ENCODE data around the gene MAST4. TPM values are rescaled to one million over a fixed set of nuclear protein-coding genes. Genes with fewer than 3 reads are reported as not detected.

MAST4 gene
- total RNA-seq, 1 donor from 2014 or later, result 114 TPM

DNA sequence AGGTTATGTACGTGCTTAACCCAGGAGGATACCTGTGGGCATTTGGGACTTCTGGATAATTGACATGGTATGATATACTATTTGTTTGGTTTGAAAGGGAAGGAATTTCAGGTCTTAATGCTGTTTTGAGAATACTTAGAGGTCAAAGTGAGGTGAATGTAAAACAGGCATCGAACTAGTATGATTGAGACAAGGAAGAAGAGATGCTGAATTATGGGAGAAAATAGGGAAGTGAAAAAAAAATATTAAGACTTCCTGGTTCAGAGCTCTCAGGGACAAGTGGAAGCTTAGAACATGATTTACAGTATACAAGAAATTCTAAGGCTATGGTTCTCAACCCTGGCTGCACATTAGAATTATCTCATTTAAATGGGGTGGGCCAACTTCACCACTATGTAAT lies 485.1 kb downstream of the MAST4 start:
- DNase-seq (ENCODE audit: low spot score), result no peak

- DNase-seq (ENCODE audit: low spot score), result no peak
Measured at GRCh38 chr5:67082941-67083340, 486.7 kb downstream of the MAST4 start.

DNA sequence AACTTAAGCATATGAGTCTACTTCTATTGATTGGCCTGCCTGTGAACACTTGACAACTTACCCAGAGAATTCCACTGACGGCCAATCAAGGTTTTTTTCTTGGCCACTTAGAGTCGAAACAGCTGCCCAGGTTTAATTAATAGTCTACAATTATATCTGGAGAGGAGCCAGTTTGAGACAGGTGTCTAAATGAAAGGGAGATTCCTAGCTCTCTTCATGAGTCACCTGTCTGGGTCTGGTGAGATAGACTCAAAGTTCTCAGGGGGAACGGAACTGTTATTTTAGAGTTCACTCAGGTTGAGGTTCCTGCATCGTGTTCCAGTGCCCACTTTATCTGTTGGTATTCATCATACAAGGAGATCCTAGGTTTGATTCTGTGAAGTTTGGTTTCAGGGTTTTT lies 489.4 kb downstream of the MAST4 start:
- no peak for DNase-seq (ENCODE audit: low spot score)

GRCh38 chr5:67089200-67089725 lies 493.1 kb downstream of the MAST4 start:
- DNase-seq (ENCODE audit: low spot score), result no peak

GRCh38 chr5:67090040-67090439 lies 493.8 kb downstream of the MAST4 start:
- no peak for DNase-seq (ENCODE audit: low spot score)

- no peak for DNase-seq (ENCODE audit: low spot score)
Measured at GRCh38 chr5:67090593-67090992, 494.4 kb downstream of the MAST4 start.

DNA sequence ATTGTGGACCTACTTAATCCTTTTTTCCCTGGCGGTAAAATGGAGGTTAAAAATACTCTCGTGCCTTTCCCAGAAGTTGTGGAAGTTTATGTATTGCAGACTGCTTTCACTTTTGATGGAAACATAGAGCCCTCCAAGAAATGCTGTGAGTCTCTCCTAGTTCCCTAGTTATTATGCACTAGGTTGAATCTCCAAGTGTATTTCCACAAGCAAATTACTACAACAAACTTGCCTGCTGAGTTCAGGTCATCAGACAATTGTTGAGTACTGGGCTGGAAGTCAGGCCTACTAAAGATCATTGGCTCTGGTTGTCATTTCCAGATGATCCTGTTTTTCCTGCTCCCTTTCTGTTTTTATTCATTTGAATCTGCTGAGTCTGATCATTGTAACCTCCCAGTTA lies 496.3 kb downstream of the MAST4 start:
- no peak for DNase-seq (ENCODE audit: low spot score)

DNA sequence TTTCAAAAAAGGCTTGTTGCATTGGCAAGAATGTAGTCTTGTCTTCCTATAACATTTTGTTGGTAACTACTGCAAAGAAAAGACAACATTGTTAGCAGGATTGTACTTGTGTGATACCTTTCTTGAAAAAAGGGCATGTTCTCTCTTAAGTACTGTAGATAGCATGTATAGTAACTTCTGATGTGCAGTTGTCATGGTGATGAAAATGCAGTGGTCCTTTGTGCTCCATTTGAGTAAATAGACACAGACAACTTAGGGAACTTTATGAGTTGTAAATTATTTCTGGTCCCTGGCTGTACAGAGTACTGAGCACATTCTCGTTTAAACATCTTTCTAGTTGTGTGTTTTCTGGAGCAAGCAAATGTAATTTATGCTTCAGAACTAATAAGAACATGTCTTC lies 497.1 kb downstream of the MAST4 start:
- DNase-seq (ENCODE audit: low spot score), result no peak

DNA sequence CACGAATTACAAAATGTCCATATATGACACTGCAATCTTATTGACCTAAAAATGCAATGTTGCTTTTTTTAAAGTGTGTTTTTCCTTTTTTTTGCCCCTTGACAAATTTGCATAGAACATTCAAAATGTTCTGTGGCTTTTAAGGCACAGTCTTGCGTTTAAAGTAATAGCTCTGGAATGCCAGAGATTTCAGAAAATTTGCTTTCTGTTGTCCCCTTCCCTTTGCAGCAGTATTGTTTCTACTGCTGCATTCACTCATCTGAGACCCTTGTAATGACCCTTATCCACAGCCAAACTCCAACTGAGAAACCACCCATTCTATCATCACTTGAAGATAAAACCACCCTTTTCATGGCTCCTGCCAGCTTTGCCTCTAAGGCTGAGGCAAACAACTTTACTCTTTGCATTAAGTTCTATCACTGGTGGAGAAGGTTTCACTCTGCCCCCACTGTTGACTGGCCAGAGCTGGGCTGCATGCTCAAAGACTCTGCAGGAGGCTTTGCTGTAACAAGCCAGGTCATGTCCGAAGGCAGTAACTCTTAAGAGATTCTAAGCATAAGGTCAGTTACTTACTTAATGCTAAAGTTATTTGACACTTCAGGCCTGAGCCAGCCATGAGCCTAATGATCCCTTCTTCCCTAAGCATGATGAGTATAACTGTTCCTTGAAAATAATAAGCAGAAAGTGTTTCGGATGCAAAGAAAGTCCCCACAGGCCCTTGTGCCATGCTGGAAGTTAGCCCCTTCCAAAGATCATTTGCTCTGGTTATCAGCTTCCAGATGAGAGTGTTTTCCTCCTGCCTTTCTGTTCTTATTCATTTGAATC lies 498.5 kb downstream of the MAST4 start:
- DNase-seq (ENCODE audit: low spot score), result no peak

- DNase-seq (ENCODE audit: low spot score), result peak; percentile 68
Measured at GRCh38 chr5:67095346-67096171, 499.4 kb downstream of the MAST4 start.

DNA sequence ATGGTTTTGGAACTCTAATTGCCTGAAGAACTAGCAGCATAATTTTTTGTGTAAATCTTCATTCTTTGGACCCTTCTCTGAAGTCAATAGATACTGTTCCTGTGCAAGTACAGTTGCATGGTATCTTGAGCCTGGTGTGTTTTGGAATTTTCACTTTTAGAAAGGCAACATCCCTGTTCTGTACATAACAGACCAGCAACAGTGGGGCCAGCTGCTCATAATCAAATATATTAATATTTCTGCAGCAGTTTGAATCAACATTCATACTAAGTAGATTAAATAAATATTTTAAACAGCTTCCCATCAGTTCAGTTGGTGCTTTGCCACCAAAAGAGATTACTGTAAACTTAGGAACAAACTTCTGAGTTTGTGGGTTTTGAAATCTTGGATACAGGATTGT lies 502.5 kb downstream of the MAST4 start:
- DNase-seq (ENCODE audit: low spot score), result no peak

- no peak for DNase-seq (ENCODE audit: low spot score)
Measured at GRCh38 chr5:67100301-67100700, 504.1 kb downstream of the MAST4 start.

DNA sequence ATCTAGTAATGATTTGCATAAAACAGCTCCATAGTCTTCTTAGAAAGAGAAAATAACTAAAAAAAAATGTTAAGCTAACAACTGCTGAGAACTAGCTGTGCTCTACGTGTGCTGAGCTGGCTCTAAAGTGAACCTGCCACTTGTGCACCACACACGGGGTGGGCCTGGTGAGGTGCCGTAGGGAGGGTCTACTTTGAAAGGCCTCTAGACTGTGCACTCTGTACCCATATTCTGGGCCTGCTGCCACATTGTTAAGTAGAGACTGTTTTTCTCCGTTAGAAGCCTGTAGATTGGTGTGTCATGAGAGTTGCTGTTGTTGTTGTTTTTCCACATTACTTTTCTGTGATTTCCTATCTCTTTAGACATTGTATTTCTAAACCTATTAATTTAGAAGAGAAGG lies 506.5 kb downstream of the MAST4 start:
- DNase-seq (ENCODE audit: low spot score), result no peak

DNA sequence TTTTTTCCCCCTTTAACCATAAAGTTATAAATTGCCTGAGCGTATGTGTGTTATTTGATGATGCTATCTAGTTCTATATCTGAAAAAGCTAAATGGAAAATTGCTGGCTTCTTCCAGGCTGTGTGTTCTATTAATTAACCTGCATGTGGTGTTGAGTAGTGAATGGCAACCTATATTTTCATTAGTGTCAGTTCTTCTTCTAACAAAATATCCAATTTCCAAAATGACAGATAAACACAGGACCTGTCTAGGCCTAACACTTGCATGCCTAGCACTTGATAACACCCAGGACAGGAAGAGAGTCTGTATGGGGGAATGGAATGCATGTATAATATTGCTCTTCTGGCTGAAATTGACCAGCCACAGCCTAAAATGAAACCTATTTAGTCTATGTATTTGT lies 508.7 kb downstream of the MAST4 start:
- no peak for DNase-seq (ENCODE audit: low spot score)

DNA sequence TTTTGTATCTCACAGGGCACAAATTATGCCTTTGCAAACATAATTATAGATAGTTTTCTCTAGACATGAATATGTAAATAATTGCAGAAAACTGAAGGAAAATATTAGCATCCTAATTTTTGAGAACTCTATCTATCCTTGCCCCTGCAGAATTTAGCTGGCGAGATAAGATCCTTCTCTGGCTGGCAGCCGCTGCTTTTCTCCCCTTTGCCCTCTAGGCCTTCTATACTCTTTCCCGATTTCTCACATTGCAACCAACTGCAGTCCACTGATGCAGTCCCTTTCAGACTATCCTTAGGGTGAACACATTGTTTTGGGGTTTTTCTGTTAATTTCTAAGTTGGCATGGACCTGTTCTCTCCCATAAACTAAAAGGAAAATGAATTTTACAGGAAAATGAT lies 509.1 kb downstream of the MAST4 start:
- no peak for DNase-seq (ENCODE audit: low spot score)

- DNase-seq (ENCODE audit: low spot score), result no peak
Measured at GRCh38 chr5:67106626-67107342, 510.6 kb downstream of the MAST4 start.

DNA sequence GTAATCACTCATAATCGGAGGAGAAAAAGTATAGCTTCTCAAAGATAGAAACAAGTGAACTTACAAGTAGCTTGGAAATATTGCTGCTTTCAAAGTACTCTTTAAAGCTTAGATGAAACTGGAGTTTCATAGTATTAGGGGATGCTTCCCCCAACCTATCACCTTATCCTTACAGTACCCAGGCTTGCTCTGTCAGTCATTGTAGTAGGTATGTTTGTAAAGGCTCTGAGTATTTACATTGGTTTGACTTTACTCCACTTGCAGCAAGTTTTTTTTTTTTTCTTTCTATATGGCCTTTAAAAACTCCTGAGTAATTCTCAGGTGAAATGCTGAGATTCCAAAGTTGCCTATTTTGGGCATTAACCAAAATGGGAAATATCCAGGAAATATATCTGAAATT lies 515.6 kb downstream of the MAST4 start:
- DNase-seq (ENCODE audit: low spot score), result no peak

DNA sequence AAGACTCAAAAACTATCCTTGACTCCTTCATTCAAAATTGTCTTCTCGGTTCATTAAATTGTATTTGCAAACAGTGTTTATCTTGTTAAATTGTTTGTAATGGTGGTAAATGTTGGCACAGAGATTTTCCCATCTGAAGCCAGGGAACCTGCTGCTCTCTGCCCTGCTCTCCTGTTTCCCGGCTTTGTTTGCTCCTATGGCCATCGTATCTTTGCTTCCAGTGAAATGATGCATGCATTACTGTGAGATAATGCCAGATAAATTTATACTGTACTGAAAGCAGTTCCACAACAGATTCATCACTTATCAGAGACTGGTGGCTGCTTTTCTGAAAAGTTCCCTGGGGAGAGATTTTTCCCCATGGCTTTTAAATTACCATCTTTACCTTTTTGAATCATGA lies 519.1 kb downstream of the MAST4 start:
- no peak for DNase-seq (ENCODE audit: low spot score)

DNA sequence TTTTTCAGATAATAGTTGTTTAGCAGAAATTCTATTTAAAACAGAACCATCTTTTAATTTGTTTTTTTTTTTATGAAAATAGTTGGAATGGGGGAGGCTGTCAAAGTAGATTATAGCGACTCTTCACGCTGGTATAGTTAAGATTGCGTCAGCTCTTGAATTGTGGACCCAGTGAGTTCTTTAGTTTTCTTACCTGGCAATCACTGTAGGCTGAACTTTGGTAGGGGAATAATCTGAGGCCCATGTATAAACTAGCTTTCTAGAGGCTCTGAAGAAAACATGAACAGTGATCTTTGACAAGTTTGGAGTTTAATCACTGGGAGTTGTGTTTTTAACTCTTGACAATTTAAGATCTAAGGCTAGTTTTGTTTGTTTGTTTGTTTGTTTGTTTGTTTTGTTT lies 519.6 kb downstream of the MAST4 start:
- DNase-seq (ENCODE audit: low spot score), result no peak

DNA sequence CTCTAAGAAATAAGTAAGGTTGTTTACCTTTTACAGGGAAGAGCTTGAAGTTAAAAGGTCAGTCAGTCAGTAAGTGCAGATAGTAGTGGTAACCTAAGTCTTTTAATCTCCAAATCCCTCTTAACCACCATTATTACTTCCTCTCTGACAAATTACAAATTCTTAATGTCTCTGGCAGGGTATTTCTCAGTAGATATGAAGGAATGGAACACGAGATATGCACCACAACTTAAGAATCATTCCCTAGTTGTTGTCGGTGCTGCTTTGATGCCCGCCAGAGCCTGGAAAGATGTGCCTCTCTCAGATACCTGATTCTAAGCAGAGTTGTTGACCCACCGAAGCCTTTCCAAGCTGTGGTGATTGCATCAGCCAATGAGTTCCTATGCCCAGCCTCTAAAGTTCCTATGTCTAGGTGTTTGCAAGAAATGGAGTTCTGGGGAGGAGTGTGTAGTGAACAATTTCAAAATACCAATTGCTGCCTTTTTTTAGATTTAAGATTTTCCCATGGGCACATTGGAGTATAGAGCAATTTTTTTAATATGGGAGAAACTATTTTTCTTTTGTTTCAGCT lies 521.9 kb downstream of the MAST4 start:
- no peak for DNase-seq (ENCODE audit: low spot score)

GRCh38 chr5:67119010-67119409 lies 522.8 kb downstream of the MAST4 start:
- no peak for DNase-seq (ENCODE audit: low spot score)

DNA sequence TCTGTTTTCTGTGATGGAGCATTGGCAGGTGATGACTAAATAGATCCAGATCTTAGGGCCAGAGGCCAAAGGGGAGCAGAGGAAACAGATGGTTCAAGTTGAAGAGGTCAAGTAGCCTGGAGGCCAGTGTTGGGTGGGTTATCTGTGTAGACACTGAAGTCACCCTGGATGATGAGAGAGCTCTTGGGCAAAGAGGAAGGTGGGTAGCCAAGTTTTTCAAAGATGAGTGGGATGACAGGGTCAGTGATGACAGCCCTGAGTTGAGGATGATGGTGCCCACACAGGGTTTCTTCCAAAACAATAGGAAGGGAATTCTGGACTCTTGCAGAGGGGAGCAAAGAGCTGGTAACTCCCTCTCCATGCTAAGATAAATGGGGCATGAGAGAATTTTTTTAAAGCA lies 523.8 kb downstream of the MAST4 start:
- no peak for DNase-seq (ENCODE audit: low spot score)

All from ureter (tissue), 1 donor.